GM18499 (cell line): ENCODE results near the gene SNX6.
"Not testable (repeated sequence)": the region's sequence is repeated elsewhere in the genome, so short reads cannot be mapped to it uniquely, and the experiment has no call there.

Experiments used
- ATAC-seq: cut with Tn5 transposase; IDR thresholded peaks from one replicate; pipeline ENCODE4 v1.9.1; 2021; ENCODE audit warnings: moderate number of reproducible peaks; ENCODE audit not compliant: insufficient read depth, unreplicated experiment

Gene SNX6

DNA sequence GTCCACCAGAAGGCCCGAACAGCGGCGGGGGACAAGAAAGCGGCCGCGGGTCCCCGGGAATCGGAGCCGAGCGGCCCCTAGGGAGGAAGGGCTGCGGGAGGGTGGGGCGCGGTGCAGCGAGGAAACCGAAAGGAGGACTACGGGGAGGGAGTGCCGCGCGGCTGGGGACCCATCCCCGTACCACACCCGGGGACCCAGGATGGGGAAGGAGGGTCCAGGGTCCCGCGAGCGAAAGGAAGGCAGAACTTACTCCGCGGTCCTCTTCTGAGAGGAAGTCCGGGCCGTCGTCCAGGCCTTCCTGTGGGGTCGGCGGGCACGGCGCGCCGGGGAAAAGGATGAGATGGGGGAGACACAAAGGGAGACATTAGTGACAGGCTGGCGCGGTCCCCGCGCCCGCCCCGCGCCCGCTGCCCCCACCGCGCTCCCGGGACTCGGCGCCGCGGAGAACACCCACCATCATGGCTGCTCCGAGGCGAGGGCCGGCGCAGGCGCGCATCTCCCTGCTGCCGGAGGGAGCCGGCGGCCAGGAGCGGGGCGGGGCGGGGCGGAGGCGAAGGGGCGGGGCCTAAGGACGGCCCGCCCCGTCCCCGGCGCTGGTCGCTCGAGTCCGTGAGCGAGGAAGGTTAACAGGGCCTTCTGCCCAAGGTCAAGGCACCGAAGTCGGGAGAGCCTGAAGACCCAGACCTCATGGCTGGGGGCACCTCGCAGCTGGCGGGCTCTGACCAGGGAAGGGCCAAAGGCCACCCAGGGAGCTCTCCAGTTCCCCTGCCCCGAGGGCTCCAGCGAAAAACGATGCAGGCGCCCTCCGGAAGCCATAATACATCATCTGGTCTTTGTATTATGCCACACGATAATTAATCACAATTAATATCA lies at the start of gene SNX6:
Gene SNX6, minus strand, starts transcription at position 492 of the 873 bp plus-strand sequence. Its CDS starts 32 bp downstream, at position 460.
- peak; percentile 77 for ATAC-seq

GRCh38 chr14:34678735-34679134 lies 48.8 kb upstream of the SNX6 start:
- ATAC-seq, result no peak

DNA sequence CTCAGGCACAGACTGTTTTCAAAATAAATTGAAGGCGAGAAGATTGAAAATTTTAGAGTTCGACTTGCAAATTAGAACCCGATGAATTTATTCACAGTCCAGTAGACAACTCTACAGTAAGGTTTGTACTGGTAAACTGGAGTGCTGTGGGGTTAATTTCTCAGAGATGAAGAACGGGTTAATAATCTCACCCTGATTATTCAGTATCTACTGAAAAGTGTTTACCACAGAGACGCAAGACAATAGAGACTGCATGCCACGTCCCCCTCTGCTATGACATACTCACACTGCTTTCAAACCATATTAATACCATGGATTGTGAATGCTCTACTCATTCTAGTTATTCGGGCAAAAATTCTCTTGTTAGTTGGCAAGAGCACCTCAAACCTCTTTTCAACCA lies 48.4 kb upstream of the SNX6 start:
- no peak for ATAC-seq

DNA sequence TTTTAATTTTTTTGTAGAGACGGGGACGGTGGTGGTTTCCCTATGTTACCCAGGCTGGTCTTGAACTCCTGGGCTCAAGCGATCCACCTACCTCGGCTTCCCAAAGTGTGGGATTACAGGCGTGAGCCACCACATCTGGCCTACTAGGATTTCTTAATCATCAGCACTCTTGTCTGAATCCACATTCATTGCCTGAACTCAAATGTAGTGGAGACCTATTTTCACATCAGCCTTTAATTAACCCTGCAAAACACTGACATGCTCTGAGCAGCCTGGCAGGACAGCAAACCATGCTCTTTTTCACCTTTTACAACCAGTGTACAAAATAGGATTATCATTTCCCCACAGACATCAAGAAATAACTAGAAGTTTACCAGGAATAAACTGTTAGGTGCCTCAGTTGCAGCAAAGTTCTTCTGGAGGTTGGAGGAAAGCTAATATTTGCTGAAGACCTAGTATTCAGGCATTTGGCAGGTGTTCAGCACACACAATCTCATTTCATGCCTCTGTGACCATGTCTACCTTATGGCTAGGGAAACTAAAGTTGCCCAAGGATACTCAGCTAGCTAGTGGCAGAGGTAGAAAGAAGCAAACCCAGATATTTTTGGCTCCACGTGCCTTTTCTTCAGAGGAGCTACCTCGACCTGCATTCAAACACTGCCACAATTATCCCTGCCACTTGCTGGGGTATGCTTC lies 46.7 kb upstream of the SNX6 start:
- no peak for ATAC-seq

DNA sequence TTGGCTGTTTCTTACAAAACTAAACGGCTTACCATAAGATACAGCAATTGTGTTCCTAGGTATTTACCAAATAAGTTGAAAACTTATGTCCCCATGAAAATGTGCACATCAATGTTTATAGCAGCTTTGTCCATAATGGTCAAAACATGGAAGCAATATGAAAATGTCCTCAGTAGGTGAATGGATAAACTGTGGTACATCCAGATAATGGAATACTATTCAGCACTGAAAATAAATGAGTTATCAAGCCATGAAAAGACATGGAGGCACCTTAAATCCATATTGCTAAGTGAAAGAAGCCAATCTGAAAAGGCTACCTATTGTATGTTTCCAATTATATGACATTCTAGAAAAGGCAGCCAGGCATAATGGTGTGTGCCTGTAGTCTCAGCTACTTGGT lies 43.8 kb upstream of the SNX6 start:
- ATAC-seq, result no peak

DNA sequence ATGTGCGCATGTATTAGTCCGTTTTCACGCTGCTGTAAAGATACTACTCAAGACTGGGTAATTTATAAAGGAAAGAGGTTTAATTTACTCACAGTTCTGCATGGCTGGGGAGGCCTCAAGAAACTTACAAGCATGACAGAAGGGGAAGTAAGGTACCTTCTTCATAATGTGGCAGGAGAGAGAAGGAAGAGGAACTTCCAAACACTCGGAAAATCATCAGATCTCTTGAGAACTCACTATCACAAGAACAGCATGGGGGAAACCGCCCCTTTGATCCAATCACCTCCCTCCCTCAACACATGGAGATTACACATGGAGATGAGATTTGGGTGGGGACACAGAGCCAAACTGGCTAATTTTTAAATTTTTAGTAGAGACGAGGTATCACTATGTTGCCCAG lies 41.8 kb upstream of the SNX6 start:
- no peak for ATAC-seq

GRCh38 chr14:34668111-34668510 lies 38.2 kb upstream of the SNX6 start:
- no peak for ATAC-seq

- ATAC-seq, result no peak
Observed at GRCh38 chr14:34667007-34667406, 37.1 kb upstream of the SNX6 start.

DNA sequence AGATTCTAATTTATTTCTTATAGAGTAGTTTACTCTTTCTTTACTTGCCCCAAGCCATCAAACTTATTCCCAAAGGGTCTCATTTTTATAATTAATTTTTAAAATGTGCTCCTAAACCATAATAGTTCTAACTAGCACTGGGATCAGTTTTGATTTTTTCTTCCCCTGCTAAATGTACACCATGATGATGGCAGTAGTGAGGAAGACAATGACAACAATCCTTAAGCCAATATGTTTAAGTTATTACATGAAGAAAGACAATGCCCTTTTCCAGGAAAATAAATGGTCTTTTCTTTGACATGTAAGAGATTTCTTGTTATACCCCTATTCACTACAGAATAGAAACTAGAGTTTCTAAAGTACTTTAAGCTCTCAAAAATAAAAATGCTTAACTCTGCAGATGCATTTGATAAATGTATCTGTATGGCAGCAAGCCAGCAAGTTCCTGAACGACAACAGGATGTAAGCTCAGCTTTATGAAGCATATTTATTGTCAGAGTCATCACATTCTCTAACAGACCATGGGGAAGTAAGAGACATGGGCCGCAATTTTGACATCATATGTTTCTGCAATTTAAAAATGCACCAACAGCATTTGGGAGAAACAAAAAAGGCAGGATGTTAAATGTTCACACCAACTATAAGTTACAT lies 36.0 kb upstream of the SNX6 start:
- no peak for ATAC-seq

- ATAC-seq, result no peak
Observed at GRCh38 chr14:34662561-34663088, 32.7 kb upstream of the SNX6 start.

DNA sequence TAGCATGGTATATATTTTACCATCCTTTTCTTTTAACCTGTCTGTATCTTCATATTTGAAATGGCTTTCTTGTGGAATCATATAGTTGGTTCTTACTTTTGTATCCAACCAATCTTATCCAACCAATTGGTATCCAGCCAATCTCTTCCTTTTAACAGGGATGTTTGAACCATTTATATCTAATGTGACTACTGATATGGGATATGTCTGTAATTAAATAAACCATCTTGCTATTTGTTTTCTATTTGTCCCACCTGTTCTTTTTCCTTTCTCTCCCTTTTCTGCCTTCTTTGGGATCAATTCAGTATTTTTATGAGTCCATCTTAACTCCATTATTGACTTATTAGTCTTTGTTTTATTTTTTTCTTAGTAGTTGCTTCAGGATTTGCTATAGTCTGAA lies 30.8 kb upstream of the SNX6 start:
- ATAC-seq, result no peak

DNA sequence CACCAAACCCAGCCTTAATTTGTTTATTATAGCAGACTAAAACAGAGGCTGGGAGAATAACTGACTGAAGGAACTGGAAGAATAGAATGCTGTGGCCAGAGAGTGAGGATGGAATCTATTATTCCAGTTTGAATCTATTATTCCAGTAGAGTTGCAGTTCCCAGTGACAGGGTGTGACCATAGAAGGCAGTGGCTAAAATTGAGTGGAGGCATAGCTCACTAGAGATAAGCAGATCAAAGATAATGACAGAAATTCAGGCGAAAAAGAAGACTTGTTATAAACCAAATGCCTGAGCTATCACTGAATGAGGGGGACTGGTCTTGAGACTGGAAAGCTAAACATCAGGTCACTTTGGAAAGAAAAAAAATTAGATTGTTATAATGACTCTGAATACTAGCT lies 26.0 kb upstream of the SNX6 start:
- no peak for ATAC-seq

GRCh38 chr14:34653073-34653472 lies 23.1 kb upstream of the SNX6 start:
- not testable (repeated sequence) for ATAC-seq

DNA sequence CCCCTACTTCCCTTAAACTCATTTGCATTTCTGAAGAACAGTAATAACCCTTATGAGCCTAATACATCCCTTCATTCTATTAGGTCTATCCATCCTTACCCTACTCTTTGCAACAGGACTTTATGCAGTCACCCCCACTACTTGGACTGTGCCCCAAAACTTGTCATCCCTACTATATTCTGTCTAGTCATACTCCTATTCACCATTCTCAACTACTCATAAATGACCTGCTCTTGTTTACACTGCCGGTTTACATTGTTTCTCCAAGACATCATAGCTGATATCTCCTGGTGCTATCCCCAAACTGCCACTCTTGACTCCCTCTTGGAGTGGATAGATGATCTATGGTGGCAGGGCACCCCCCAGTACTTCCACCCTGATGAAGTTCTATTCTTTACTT lies 22.4 kb upstream of the SNX6 start:
- not testable (repeated sequence) for ATAC-seq

DNA sequence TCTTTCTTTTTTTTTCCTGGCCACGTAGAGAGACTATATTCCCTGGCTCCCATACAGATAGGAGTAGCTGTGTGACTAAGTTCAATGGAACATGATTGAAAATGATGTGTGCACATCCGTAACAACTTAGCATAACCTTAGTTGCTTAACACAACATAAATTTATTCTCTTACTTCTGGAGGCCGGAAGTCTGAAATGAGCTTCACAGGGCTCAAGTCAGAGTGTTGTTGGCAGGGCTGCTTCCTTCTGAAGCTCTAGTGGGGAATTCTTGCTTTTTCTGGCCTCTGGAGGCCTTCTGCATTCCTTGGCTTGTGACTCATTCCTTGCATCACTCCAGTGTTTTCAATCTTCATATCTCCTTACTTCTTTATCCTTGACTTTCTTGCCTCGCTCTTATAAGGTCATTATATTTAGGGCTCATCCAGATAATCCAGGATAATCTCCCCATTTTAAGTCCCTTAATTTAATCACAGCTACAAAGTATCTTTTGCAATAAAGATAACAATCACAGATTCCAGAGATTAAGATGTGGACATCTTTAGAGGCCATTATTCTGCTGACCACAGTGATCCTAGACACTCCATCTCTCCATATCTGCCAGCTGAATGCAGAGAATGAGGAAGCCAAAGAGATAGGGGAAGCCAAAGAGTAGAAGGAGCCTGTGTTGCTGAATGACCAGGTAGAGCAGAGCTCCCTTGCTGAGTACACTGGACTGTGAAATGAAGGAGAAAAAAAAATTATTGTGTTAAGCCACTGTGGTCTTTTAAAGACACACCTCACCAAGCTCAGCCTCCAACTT lies 21.0 kb upstream of the SNX6 start:
- no peak for ATAC-seq

DNA sequence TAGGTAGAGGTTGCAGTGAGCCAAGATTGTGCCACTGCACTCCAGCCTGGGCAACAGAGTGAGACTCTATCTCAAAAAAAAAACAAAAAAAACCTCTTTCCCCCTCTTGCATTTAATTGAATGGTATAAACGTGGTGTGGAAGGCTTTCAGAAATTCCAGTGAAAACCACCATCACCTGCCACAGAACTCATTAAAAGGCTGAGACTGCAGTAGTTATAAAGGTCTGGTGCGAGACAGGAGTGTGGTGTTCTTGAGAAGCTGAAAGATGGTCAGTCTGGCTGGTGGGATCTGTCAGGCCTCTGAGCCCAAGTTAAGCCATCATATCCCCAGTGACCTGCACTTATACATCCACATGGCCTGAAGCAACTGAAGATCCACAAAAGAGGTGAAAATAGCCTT lies 20.1 kb upstream of the SNX6 start:
- not testable (repeated sequence) for ATAC-seq

DNA sequence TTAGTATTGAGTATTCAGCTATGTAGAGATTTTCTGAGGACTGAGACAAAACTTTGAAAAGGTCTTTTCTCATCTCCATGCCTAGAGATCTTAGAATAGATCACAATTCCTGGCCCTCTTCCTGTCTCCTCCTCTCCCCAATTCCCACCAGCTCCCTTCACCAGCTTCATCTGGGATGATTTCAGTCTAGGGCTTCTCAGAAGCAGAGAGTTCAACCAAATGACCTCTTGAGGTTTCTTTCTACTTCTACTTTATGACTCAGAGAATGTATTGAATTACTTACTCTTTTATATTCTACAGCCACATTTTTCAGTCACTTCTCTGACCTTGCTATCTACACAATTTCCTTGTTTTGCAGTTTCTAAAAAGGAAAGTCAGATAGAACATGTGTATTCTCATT lies 19.4 kb upstream of the SNX6 start:
- no peak for ATAC-seq

DNA sequence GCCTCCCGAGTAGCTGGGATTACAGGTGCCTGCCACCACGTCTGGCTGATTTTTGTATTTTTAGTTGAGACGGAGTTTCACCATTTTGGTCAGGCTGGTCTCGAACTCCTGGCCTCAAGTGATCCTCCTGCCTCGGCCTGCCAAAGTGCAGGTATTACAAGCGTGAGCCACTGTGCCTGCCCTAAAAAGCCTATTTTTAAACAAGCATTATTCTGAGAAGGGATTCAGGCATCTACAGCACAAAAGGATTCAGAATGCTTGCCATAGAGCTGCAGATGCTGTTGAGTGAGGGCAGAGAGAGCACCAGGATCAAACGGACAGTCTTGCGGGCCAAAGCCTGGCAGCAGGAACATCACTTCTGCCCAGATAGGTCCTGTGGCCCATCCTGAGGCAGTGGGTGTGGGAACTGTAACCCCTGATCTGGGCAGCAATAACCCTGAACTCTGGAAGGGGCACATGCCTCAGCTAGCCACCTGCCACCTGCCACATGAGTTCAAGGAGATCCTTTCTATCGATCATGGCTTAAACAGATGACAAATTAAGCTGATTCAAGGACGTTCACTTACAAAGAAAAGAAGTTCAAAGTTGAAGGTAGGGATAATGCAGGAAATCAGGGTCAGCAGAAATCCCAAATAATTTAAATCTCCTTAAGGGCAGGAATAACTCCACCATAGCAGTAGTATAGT lies 16.8 kb upstream of the SNX6 start:
- no peak for ATAC-seq

DNA sequence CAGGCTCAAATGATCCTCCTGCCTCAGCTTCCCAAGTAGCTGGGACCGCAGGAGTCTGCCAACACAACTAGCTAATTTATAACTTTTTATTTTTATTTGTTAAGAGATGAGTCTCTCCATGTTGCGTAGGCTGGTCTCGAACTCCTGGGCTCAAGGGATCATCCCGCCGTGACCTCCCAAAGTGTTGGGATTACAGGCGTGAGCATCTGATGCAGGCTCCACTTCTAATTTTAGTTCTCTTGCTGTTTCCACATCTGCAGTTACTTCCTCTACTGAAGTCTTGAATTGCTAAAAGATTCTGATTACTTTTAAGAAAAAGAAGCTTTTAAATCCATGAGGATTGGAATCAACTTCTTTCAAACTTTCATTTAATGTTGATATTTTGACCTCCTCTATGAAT lies 13.4 kb upstream of the SNX6 start:
- no peak for ATAC-seq

GRCh38 chr14:34642595-34642994 lies 12.6 kb upstream of the SNX6 start:
- no peak for ATAC-seq
